Stimulated activated CD8-positive, alpha-beta memory T cell treated with anti-CD3 and anti-CD28 coated beads, Interleukin-4, amount 100 ng/mL, for 48 hours (primary cell): Measurements from ENCODE around the gene PRSS56.
A peak's percentile ranks its signal among the peaks of the same experiment; 100 is the strongest.
"Not testable (repeated sequence)": the region's sequence is repeated elsewhere in the genome, so short reads cannot be mapped to it uniquely, and the experiment has no call there.

Experiments
- DNase-seq: peaks from one replicate; pipeline ENCODE4 v3.0.0-alpha.2; 2020

Gene PRSS56

GRCh38 chr2:232542715-232543467 lies 22.7 kb downstream of the PRSS56 start:
- DNase-seq: no peak

GRCh38 chr2:232543491-232543890 lies 23.3 kb downstream of the PRSS56 start:
- no peak for DNase-seq

- DNase-seq: no peak
Observed at GRCh38 chr2:232543928-232544631, 23.9 kb downstream of the PRSS56 start.

GRCh38 chr2:232544674-232545073 lies 24.5 kb downstream of the PRSS56 start:
- DNase-seq: no peak

- no peak for DNase-seq
Observed at GRCh38 chr2:232545511-232546375, 25.6 kb downstream of the PRSS56 start.

- no peak for DNase-seq
Observed at GRCh38 chr2:232547991-232548390, 27.8 kb downstream of the PRSS56 start.

- DNase-seq: no peak
Observed at GRCh38 chr2:232549655-232550353, 29.6 kb downstream of the PRSS56 start.

GRCh38 chr2:232550354-232551249 lies 30.4 kb downstream of the PRSS56 start, which contains the start of the genes EIF4E2 and TIGD1:
TSS of gene EIF4E2 (plus strand) at chr2:232550689. CDS start at chr2:232550725, 36 bp downstream.
TSS of gene TIGD1 (minus strand) at chr2:232550557. CDS start at chr2:232549882, 675 bp downstream.
- DNase-seq: peak; percentile 94

GRCh38 chr2:232551250-232551638 lies 31.1 kb downstream of the PRSS56 start:
- no peak for DNase-seq

GRCh38 chr2:232551776-232552175 lies 31.6 kb downstream of the PRSS56 start:
- no peak for DNase-seq

GRCh38 chr2:232556426-232556825 lies 36.2 kb downstream of the PRSS56 start:
- no peak for DNase-seq

GRCh38 chr2:232562515-232563151 lies 42.4 kb downstream of the PRSS56 start:
- DNase-seq: no peak

GRCh38 chr2:232563580-232563979 lies 43.4 kb downstream of the PRSS56 start:
- no peak for DNase-seq

GRCh38 chr2:232567721-232568120 lies 47.5 kb downstream of the PRSS56 start:
- DNase-seq: no peak

GRCh38 chr2:232568161-232568560 lies 48.0 kb downstream of the PRSS56 start:
- DNase-seq: no peak

- DNase-seq: no peak
Observed at GRCh38 chr2:232569541-232569940, 49.4 kb downstream of the PRSS56 start.

GRCh38 chr2:232570481-232570880 lies 50.3 kb downstream of the PRSS56 start:
- DNase-seq: not testable (repeated sequence)

- DNase-seq: no peak
Observed at GRCh38 chr2:232571026-232571474, 50.9 kb downstream of the PRSS56 start.

GRCh38 chr2:232573042-232573441 lies 52.9 kb downstream of the PRSS56 start:
- DNase-seq: no peak

- DNase-seq: no peak
Observed at GRCh38 chr2:232573771-232574435, 53.7 kb downstream of the PRSS56 start.
